KMS-11 (cell line): Measurements from ENCODE around the gene ORM1.

Source experiments
- H2AFZ ChIP-seq: fragments of 200-600 bp; sonication (generic); 2 replicates; pipeline ENCODE4 v1.6.1; 2016; ENCODE audit warnings: antibody characterized with exemption, mixed run types, low read depth
- H3K27ac ChIP-seq: fragments of 200-600 bp; sonication (generic); 2 replicates; pipeline ENCODE4 v1.6.1; 2016; ENCODE audit warnings: mild to moderate bottlenecking, mixed run types
- H3K27me3 ChIP-seq: fragments of 200-600 bp; sonication (generic); 2 replicates; pipeline ENCODE4 v1.6.1; 2017; ENCODE audit warnings: mild to moderate bottlenecking, low read depth, mixed run types, moderate library complexity; ENCODE audit not compliant: insufficient read depth
- H3K36me3 ChIP-seq: fragments of 200-600 bp; sonication (generic); 2 replicates; pipeline ENCODE4 v1.6.1; 2017; ENCODE audit warnings: mild to moderate bottlenecking, mixed run types; ENCODE audit not compliant: insufficient read depth
- H3K4me1 ChIP-seq: fragments of 200-600 bp; sonication (generic); 2 replicates; pipeline ENCODE4 v1.6.1; 2016; ENCODE audit warnings: mild to moderate bottlenecking, low read depth, mixed run types; ENCODE audit not compliant: poor library complexity, severe bottlenecking
- H3K4me2 ChIP-seq: fragments of 200-600 bp; sonication (generic); 2 replicates; pipeline ENCODE4 v1.7.0; 2016; ENCODE audit warnings: mild to moderate bottlenecking, mixed run types
- H3K4me3 ChIP-seq: fragments of 200-600 bp; sonication (generic); IDR thresholded peaks from 2 replicates; pipeline ENCODE4 v1.6.1; 2017; ENCODE audit warnings: low read depth, low read length, mixed read lengths; ENCODE audit not compliant: insufficient read depth
- H3K79me2 ChIP-seq: fragments of 200-600 bp; sonication (generic); 2 replicates; pipeline ENCODE4 v1.6.1; 2016; ENCODE audit warnings: low read depth, mixed run types; ENCODE audit not compliant: insufficient read depth
- H3K9ac ChIP-seq: fragments of 200-600 bp; sonication (generic); 2 replicates; pipeline ENCODE4 v1.6.1; 2016; ENCODE audit warnings: mild to moderate bottlenecking, mixed run types
- H4K20me1 ChIP-seq: fragments of 200-600 bp; sonication (generic); 2 replicates; pipeline ENCODE4 v1.6.1; 2016; ENCODE audit warnings: mild to moderate bottlenecking, mixed run types; ENCODE audit not compliant: insufficient read depth
- CTCF ChIP-seq: fragments of 200-600 bp; sonication (generic); conservative IDR thresholded peaks from 2 replicates; pipeline ENCODE4 v1.6.1; 2017; ENCODE audit warnings: low read depth, mild to moderate bottlenecking, antibody characterized with exemption, low read length, moderate library complexity, mixed read lengths

The ORM1 gene

GRCh38 chr9:114286146-114286679 is 36.7 kb upstream of the ORM1 start:
- TF ChIP-seq CTCF, result no peak
- Histone ChIP-seq H3K4me1 (peaks cover 4% of the 10 kb centered on the region), H2AFZ (no peak overlapping the region), H3K79me2 (no peaks in the 10 kb centered on the region), H3K27ac (no peak overlapping the region), H3K4me3 (no peak overlapping the region), H4K20me1 (no peaks in the 10 kb centered on the region), H3K36me3 (no peaks in the 10 kb centered on the region), H3K27me3 (no peaks in the 10 kb centered on the region), H3K4me2 (no peak overlapping the region), H3K9ac (no peak overlapping the region)

GRCh38 chr9:114287001-114287762 is 35.7 kb upstream of the ORM1 start:
- no peaks in the 10 kb centered on the region for H4K20me1 ChIP-seq
- H3K79me2 ChIP-seq, result no peaks in the 10 kb centered on the region
- H3K27me3 ChIP-seq, result no peaks in the 10 kb centered on the region
- TF ChIP-seq CTCF, result no peak
- H3K9ac ChIP-seq, result no peak overlapping the region
- no peak overlapping the region for H3K4me2 ChIP-seq
- H3K4me3 ChIP-seq, result no peak overlapping the region
- H3K36me3 ChIP-seq, result no peaks in the 10 kb centered on the region
- no peak overlapping the region for H3K27ac ChIP-seq
- no peak overlapping the region for H2AFZ ChIP-seq
- peaks cover 4% of the 10 kb centered on the region for H3K4me1 ChIP-seq

GRCh38 chr9:114287763-114288192 is 35.1 kb upstream of the ORM1 start:
- Histone ChIP-seq H3K27ac (no peak overlapping the region), H3K4me3 (no peak overlapping the region), H3K36me3 (no peaks in the 10 kb centered on the region), H3K4me2 (no peak overlapping the region), H3K27me3 (no peaks in the 10 kb centered on the region), H3K79me2 (no peaks in the 10 kb centered on the region), H4K20me1 (no peaks in the 10 kb centered on the region), H2AFZ (no peak overlapping the region), H3K4me1 (peaks cover 3% of the 10 kb centered on the region), H3K9ac (no peak overlapping the region)
- TF ChIP-seq CTCF, result no peak

GRCh38 chr9:114288193-114289091 is 34.5 kb upstream of the ORM1 start:
- no peak overlapping the region for H3K27ac ChIP-seq

More at GRCh38 chr9:114288193-114289091, 34.5 kb upstream of the ORM1 start:
- Histone ChIP-seq H4K20me1 (no peaks in the 10 kb centered on the region), H3K79me2 (no peaks in the 10 kb centered on the region), H3K4me1 (no peaks in the 10 kb centered on the region), H3K36me3 (no peaks in the 10 kb centered on the region), H3K4me2 (no peak overlapping the region), H2AFZ (no peak overlapping the region), H3K4me3 (no peak overlapping the region), H3K9ac (no peak overlapping the region), H3K27me3 (no peaks in the 10 kb centered on the region)
- no peak for TF ChIP-seq CTCF
